Activated CD4-positive, CD25-positive, alpha-beta regulatory T cell treated with anti-CD3 and anti-CD28 coated beads, Interleukin-2, amount 50 U/mL, for 24 hours (primary cell): ENCODE results near the gene SEL1L3.

ENCODE experiments used
- ATAC-seq, 2 donors: fragments of 150-1000 bp; cut with Tn5 transposase; one replicate each; pipeline ENCODE4 v1.10.0; 2021; ENCODE audit warnings: mild to moderate bottlenecking in 1 of 2, moderate library complexity in 1 of 2

Gene SEL1L3

GRCh38 chr4:25845841-25846653 is 16.7 kb downstream of the SEL1L3 start:
- ATAC-seq = no peak

- ATAC-seq = peak in 1 of 2 donors; percentile 52
Observed at GRCh38 chr4:25844961-25845712, 17.7 kb downstream of the SEL1L3 start.

- peak in 1 of 2 donors; percentile 44 for ATAC-seq
Observed at GRCh38 chr4:25843340-25844097, 19.3 kb downstream of the SEL1L3 start.

- peak in 1 of 2 donors; percentile 50 for ATAC-seq
Observed at GRCh38 chr4:25842229-25842845, 20.5 kb downstream of the SEL1L3 start.

- no peak for ATAC-seq
Observed at GRCh38 chr4:25839687-25840086, 23.1 kb downstream of the SEL1L3 start.

GRCh38 chr4:25839233-25839632 is 23.6 kb downstream of the SEL1L3 start:
- ATAC-seq = no peak

- no peak for ATAC-seq
Observed at GRCh38 chr4:25838526-25838925, 24.3 kb downstream of the SEL1L3 start.

- no peak for ATAC-seq
Observed at GRCh38 chr4:25837107-25837506, 25.7 kb downstream of the SEL1L3 start.

GRCh38 chr4:25835384-25835783 is 27.4 kb downstream of the SEL1L3 start:
- no peak for ATAC-seq

GRCh38 chr4:25834411-25835107 is 28.2 kb downstream of the SEL1L3 start:
- ATAC-seq = no peak

- no peak for ATAC-seq
Observed at GRCh38 chr4:25830548-25830947, 32.2 kb downstream of the SEL1L3 start.

GRCh38 chr4:25827897-25828296 is 34.9 kb downstream of the SEL1L3 start:
- no peak for ATAC-seq

- no peak for ATAC-seq
Observed at GRCh38 chr4:25827373-25827772, 35.4 kb downstream of the SEL1L3 start.

- no peak for ATAC-seq
Observed at GRCh38 chr4:25826074-25826752, 36.6 kb downstream of the SEL1L3 start.

GRCh38 chr4:25823632-25824031 is 39.2 kb downstream of the SEL1L3 start:
- no peak for ATAC-seq

- ATAC-seq = no peak
Observed at GRCh38 chr4:25821899-25822298, 40.9 kb downstream of the SEL1L3 start.

GRCh38 chr4:25821267-25821666 is 41.5 kb downstream of the SEL1L3 start:
- ATAC-seq = no peak

- ATAC-seq = no peak
Observed at GRCh38 chr4:25818876-25819275, 43.9 kb downstream of the SEL1L3 start.

GRCh38 chr4:25818371-25818871 is 44.4 kb downstream of the SEL1L3 start:
- ATAC-seq = no peak

GRCh38 chr4:25817059-25817681 is 45.6 kb downstream of the SEL1L3 start:
- no peak for ATAC-seq

- no peak for ATAC-seq
Observed at GRCh38 chr4:25816591-25817058, 46.2 kb downstream of the SEL1L3 start.
